NOMO-1 (cell line): ENCODE results near the gene CDK5.
"Not testable (repeated sequence)": the region's sequence is repeated elsewhere in the genome, so short reads cannot be mapped to it uniquely, and the experiment has no call there.

ENCODE experiments used
- DNase-seq, 2 experiments: peaks; one replicate each; lab custom pipeline; 2025; ENCODE audit not compliant: unreplicated experiment in 2 of 2; lab: John Stamatoyannopoulos, UW

CDK5 gene

DNA sequence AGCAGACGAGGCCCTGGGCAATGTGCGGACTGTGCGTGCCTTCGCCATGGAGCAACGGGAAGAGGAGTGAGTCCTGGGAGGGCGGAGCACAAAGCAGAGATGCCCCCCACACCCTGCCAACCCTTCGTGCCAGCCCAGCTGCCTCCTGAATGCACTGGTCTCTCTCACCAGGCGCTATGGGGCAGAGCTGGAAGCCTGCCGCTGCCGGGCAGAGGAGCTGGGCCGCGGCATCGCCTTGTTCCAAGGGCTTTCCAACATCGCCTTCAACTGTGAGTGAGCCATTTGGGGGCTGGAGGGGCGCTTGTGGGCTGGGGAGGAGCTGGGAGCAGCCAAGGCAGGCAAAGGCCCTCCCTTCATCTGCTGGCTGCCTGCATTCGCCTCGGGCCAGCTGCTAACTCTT, 21.8 kb downstream of the CDK5 start:
- no peak for DNase-seq

- no peak for DNase-seq
Observed at GRCh38 chr7:151035026-151035717, 22.5 kb downstream of the CDK5 start.

- DNase-seq = no peak
Observed at GRCh38 chr7:151034312-151035025, 23.2 kb downstream of the CDK5 start.

GRCh38 chr7:151033864-151034249, 23.8 kb downstream of the CDK5 start:
- DNase-seq = no peak

DNA sequence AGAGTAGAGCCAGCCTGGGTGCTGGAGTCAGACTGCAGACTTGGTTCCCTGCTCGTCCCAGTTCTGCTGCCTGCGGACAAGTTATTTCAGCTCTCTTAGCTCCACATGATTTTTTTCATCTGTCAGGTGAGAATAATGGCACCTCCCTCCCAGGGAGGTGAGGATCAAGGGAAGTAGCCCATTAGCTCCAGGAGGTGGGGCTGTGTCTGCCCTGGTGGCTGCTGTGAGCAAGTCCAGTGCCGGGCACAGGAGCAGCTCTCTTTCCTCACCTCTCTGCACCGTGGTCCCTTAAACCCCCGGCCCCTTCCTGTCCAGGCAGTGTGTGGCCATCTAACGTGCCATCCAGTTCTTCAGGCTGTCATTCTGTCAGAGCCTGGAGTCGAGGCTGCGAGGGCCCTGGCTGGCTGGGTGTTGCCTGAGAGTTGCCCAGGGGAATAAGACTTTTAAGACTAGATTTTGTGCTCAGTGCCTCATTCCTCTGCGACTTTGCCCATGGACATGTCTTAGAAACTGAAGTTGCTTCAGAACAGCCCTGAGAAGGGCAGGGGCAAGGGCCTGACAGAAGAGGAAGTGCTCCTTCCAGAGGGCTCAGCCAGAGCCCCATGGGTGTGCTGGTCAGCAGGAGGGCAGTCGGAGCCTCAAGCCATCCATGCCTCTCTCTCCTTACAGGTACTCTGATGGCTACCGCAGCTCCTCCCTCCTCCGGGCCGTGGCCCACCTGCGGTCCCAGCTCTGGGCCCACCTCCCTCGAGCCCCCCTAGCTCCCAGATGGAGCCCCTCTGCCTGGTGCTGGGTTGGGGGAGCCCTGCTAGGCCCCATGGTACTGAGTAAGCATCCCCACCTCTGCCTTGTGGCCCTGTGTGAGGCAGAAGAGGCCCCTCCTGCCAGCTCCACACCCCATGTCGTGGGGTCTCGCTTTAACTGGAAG, 24.5 kb downstream of the CDK5 start:
- DNase-seq = no peak

DNA sequence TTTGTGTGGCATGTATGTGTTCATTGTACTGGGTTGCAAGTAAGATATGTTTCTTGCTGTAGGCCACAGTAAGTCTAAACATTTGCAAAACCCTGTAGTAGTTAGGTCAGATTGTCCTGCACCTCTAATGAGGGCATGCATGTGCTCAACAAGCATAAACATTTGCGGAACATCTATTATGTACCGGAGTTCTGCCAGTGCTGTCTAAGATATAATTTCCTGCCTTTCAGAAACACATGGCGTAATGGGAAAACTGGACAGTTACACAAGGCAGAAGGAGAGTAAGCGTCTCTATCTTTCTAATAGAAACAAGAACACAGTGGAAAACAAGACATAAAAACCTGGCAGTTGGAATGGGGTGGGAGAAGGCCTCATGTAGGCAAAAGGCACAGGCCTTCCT, 26.7 kb downstream of the CDK5 start:
- DNase-seq = no peak

DNA sequence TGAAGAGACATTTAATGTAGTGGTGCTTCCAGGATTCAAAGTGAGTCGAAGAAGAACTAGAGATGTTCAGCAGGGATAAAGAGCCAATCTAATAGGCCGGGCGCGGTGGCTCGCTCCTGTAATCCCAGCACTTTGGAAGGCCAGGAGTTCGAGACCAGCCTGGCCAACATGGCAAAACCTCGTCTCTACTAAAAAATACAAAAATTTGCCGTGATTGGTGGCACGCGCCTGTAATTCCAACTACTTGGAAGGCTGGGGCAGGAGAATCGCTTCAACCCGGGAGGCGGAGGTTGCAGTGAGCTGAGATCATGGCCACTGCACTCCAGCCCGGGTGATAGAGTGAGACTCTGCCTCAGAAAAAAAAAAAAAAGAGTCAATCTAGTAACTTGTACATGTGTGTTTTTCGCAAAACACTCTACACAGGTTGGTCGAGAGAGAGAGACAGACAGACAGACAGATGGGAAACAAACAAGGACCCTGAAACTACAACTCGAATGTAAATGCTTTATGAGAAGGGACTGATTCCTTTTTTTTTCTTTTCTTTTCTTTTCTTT, 28.7 kb downstream of the CDK5 start:
- no peak for DNase-seq

DNA sequence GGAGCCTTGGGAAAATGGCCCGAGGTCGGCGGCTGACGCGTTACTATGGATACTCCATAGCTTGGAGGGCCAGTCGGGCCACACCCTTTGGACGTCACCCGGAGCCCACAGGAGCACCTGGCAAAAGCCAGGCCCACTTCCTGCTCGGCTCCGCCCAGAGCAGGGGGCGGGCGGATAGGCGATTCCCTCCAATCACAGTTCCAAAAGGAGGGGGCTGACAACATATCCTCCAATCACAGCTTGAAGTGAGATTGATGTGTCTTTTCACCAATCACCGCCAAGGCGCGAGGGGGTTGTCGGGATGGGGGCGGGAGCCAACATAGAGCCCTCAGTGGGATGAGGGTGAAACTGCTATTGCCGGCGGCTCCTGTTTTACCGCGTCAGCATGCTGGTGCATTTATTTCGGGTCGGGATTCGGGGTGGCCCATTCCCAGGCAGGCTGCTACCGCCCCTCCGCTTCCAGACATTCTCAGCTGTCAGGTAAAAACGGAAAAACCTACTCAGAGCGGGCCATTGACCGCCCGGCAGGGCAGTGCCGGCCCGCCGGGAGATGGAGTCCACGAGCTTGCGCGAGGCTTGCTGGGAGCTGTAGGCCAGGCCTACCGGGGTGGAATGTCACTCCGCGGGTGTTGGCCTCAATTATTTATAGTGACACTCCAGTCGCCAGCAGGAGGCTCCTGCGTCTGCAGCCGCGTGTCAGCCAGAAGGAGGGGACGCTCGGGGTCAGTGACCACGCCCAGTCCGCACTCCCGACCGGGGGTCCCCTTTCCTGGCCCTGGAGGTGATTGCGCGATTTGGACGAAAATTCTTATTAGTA, 29.4 kb downstream of the CDK5 start, which contains the start of gene ABCB8:
ABCB8 (plus strand) TSS at position 320 of the 817 bp plus-strand sequence; CDS start at position 386, 66 bp downstream.
- DNase-seq = peak; percentile 85 to 88

- not testable (repeated sequence) for DNase-seq
Observed at GRCh38 chr7:151027728-151028130, 30.0 kb downstream of the CDK5 start.

- DNase-seq = not testable (repeated sequence)
Observed at GRCh38 chr7:151026771-151027727, 30.6 kb downstream of the CDK5 start.

DNA sequence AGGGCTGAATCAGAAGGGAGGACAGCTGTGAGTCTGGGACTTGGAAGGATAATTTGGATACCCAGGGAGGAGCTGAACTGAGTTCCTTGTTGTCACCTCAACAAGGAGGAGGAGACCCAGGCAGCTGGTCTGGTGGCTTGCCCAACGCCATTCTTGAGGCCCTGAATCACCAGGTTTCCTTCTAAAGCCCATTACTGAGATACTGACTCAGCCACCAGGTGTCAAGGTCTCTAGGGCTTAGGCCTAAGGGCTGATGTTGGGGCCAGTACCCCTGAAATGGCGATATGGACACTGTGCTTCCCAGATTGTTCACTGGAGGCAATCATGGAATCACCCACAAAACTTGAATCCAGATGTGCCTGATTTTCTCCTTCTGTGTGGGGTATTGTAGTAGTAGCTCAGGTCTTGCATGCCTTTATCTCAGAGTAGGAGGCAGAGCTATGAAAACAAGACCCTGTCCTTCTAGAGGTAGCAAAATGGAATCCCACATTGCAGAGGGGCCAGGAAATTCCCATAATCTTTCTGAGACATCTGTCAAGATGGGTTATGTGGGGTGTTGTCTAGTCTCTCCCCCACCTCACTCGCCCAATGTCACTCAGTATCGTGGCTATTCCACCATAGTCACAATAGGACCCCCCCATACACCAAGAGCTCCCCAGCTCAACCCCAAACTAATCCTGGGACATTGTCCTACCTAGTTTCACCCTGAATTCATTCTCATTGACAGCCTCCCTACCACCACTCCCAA, 31.6 kb downstream of the CDK5 start:
- DNase-seq = no peak

DNA sequence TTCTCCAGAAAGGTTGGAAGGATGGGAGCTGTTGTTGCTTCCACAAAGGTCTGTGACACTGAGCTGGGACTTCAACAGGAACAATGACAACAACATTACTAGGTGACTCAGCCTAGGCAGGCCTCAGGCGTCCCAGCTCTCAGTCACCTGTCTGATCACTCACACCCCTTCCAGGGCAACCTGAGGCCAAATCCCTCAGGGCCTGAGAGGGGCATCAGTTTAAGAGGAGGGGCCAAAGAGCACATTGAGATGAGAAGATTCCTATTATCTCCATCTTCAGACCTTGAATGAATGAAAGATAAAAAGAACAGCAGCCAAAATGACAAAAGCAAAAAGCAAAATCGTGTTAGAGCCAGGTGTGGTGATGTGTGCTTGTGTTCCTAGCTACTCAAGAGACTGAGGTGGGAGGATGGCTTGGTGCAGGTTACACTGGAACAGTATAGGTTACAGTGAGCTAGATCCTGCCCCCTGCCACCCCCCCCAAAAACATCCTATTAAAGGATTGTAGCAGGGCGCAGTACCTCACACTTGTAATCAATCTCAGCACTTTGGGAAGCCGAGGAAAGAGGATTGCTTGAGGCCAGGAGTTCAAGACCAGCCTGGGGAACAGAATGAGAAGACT, 33.2 kb downstream of the CDK5 start, which contains the start of gene ATG9B:
ATG9B (minus strand) TSS at position 60 of the 622 bp plus-strand sequence. CDS start 71 bp downstream, outside the sequence.
- DNase-seq = no peak

GRCh38 chr7:151023232-151023631, 34.5 kb downstream of the CDK5 start:
- DNase-seq = no peak

DNA sequence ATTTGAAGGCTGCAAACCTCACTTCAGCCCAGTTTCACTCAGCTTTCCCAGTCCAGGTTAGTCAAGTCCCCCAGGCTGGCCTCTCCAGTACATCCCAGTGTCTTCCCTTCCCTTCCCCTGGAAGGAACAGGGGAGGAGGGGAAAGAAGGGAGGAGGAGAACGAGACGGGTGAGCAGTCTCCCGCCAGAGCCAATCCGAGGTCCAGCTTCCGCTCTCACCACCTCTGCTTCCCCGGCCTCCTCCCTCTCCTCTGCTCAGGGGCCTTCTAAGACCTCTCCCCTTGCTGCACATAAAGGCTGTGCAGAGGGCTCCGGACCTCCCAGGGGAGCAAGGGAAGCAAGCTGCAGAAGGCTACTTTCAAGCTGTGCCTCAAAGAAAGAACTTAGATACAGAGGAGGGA, 37.5 kb downstream of the CDK5 start:
- no peak for DNase-seq

DNA sequence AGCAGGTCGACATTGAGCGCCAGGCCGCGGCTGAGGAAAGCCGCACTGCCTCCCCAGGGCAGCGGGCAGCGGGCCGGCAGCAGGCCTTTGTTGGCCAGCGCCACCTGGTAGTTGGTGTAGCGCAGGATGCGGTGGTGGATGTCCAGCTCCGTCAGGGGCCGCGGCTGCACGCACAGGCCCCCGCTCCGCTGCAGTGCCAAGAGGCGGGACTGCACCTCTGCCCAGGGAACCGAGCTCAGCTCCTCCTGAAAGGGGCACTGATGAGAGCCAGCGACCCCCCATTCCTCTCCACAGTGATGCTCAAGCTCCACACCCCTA, 38.6 kb downstream of the CDK5 start:
- DNase-seq = no peak

GRCh38 chr7:151018421-151019129, 39.1 kb downstream of the CDK5 start:
- DNase-seq = no peak

DNA sequence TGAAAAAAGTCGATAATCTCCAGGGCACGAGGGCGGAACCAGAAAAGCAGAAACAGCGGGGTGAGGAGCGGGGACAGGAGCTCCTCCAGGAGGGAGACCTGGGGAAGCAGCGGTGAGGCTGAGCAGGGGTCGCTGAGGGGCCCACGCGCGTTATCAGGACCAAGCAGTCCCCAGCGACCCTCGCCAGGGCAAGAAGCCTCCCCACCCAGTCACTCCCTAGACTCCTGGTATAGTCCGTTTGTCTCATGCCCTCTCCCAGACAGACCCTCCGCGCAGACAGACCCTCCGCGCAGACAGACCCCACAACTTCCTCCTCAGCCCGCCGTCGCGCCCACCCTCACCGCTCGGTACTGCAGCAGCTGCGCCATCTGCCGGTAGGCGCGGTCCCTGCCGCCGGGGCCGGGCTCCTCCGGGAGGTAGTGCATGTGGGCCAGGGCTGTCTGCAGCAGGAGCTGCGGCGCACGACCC, 39.7 kb downstream of the CDK5 start:
- DNase-seq = peak in 1 of 2 experiments; percentile 6
